KMS-11 (cell line): ENCODE measurements around the gene HORMAD2.
"Not testable (repeated sequence)": the region's sequence is repeated elsewhere in the genome, so short reads cannot be mapped to it uniquely, and the experiment has no call there.

Source experiments
- H2AFZ ChIP-seq: fragments of 200-600 bp; sonication (generic); 2 replicates; pipeline ENCODE4 v1.6.1; 2016; ENCODE audit warnings: antibody characterized with exemption, mixed run types, low read depth
- H3K27ac ChIP-seq: fragments of 200-600 bp; sonication (generic); 2 replicates; pipeline ENCODE4 v1.6.1; 2016; ENCODE audit warnings: mild to moderate bottlenecking, mixed run types
- H3K27me3 ChIP-seq: fragments of 200-600 bp; sonication (generic); 2 replicates; pipeline ENCODE4 v1.6.1; 2017; ENCODE audit warnings: mild to moderate bottlenecking, low read depth, mixed run types, moderate library complexity; ENCODE audit not compliant: insufficient read depth
- H3K36me3 ChIP-seq: fragments of 200-600 bp; sonication (generic); 2 replicates; pipeline ENCODE4 v1.6.1; 2017; ENCODE audit warnings: mild to moderate bottlenecking, mixed run types; ENCODE audit not compliant: insufficient read depth
- H3K4me1 ChIP-seq: fragments of 200-600 bp; sonication (generic); 2 replicates; pipeline ENCODE4 v1.6.1; 2016; ENCODE audit warnings: mild to moderate bottlenecking, low read depth, mixed run types; ENCODE audit not compliant: poor library complexity, severe bottlenecking
- H3K4me2 ChIP-seq: fragments of 200-600 bp; sonication (generic); 2 replicates; pipeline ENCODE4 v1.7.0; 2016; ENCODE audit warnings: mild to moderate bottlenecking, mixed run types
- H3K4me3 ChIP-seq: fragments of 200-600 bp; sonication (generic); IDR thresholded peaks from 2 replicates; pipeline ENCODE4 v1.6.1; 2017; ENCODE audit warnings: low read depth, low read length, mixed read lengths; ENCODE audit not compliant: insufficient read depth
- H3K79me2 ChIP-seq: fragments of 200-600 bp; sonication (generic); 2 replicates; pipeline ENCODE4 v1.6.1; 2016; ENCODE audit warnings: low read depth, mixed run types; ENCODE audit not compliant: insufficient read depth
- H3K9ac ChIP-seq: fragments of 200-600 bp; sonication (generic); 2 replicates; pipeline ENCODE4 v1.6.1; 2016; ENCODE audit warnings: mild to moderate bottlenecking, mixed run types
- H4K20me1 ChIP-seq: fragments of 200-600 bp; sonication (generic); 2 replicates; pipeline ENCODE4 v1.6.1; 2016; ENCODE audit warnings: mild to moderate bottlenecking, mixed run types; ENCODE audit not compliant: insufficient read depth
- TF ChIP-seq, protein P1 (sequence below): fragments of 200-600 bp; sonication (generic); conservative IDR thresholded peaks from 2 replicates; pipeline ENCODE4 v1.6.1; 2017; ENCODE audit warnings: low read depth, mild to moderate bottlenecking, antibody characterized with exemption, low read length, moderate library complexity, mixed read lengths

The HORMAD2 gene

DNA sequence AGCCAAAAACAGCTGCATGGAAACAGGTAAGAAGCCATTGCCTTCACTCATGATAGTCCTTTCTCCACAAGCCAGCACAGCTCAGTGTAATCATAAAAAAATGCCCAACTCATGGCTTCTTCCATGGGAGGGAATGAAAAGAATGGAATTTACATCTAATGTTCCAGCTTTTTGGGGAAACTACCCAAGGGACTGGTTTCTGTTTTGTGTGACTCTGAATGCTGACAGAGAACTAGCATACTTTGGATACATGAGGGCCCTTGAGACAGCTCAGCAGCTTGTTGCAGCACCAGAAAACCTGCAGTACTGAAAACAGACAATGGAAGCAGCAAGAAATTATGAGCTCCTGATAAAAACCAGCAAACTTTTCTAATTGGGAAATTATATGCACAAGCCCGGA lies 24.2 kb upstream of the HORMAD2 start:
- Histone ChIP-seq H3K36me3 (no peaks in the 10 kb centered on the region), H4K20me1 (no peaks in the 10 kb centered on the region), H3K4me1 (no peaks in the 10 kb centered on the region), H3K4me2 (no peak overlapping the region), H3K4me3 (no peak overlapping the region), H3K27ac (no peak overlapping the region), H2AFZ (no peak overlapping the region), H3K79me2 (no peaks in the 10 kb centered on the region), H3K27me3 (no peaks in the 10 kb centered on the region), H3K9ac (no peak overlapping the region)
- TF ChIP-seq, protein P1, sequence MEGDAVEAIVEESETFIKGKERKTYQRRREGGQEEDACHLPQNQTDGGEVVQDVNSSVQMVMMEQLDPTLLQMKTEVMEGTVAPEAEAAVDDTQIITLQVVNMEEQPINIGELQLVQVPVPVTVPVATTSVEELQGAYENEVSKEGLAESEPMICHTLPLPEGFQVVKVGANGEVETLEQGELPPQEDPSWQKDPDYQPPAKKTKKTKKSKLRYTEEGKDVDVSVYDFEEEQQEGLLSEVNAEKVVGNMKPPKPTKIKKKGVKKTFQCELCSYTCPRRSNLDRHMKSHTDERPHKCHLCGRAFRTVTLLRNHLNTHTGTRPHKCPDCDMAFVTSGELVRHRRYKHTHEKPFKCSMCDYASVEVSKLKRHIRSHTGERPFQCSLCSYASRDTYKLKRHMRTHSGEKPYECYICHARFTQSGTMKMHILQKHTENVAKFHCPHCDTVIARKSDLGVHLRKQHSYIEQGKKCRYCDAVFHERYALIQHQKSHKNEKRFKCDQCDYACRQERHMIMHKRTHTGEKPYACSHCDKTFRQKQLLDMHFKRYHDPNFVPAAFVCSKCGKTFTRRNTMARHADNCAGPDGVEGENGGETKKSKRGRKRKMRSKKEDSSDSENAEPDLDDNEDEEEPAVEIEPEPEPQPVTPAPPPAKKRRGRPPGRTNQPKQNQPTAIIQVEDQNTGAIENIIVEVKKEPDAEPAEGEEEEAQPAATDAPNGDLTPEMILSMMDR = no peak

DNA sequence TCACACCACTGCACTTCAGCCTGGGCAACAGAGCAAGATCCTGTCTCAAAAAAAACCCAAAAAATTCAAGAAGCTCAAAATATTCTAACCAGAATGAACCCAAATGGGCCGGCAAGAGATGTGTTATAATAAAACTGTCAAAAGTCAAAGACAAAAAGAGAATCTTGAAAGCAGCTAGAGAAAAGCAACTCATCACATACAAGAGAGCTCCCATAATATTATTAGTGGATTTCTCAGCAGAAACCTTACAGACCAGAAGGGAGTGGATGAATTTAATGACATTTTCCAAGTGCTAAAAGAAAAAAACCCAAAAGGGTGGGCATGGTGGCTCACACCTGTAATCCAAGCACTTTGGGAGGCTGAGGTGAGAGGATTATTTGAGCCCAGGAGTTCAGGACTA lies 22.9 kb upstream of the HORMAD2 start:
- H3K4me1 ChIP-seq = no peaks in the 10 kb centered on the region
- H3K4me2 ChIP-seq = no peak overlapping the region
- H3K4me3 ChIP-seq = no peak overlapping the region
- no peaks in the 10 kb centered on the region for H3K36me3 ChIP-seq
- no peaks in the 10 kb centered on the region for H3K79me2 ChIP-seq
- H3K27me3 ChIP-seq = no peaks in the 10 kb centered on the region
- no peak overlapping the region for H3K27ac ChIP-seq
- H3K9ac ChIP-seq = no peak overlapping the region
- no peak overlapping the region for H2AFZ ChIP-seq
- TF ChIP-seq, protein P1 = no peak
- H4K20me1 ChIP-seq = no peaks in the 10 kb centered on the region

DNA sequence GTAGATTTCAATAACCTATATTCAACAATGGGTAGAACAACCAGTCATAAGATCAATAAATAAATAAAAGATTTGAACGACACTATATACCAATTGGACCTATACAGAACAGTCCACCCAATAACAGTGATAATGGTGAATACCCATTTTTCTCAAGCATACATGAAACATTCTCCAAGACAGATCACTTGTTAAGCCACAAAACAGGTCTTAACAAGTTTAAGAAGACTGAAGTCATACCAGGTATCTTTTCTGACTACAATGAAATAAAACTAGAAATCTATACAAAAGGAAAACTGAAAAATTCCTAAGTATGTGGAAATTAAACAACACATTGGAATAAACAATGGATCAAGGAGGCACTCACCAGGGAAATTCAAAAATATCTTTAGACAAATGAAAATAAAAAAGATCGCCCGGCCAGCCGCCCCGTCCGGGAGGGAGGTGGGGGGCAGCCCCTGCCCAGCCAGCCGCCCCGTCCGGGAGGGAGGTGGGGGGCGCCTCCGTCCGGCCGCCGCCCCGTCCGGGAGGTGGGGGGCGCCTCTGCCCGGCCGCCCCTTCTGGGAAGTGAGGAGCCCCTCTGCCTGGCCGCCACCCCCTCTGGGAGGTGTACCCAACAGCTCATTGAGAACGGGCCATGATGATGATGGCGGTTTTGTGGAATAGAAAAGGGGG lies 20.8 kb upstream of the HORMAD2 start:
- not testable (repeated sequence) for H4K20me1 ChIP-seq, H3K4me3 ChIP-seq, H3K27me3 ChIP-seq

DNA sequence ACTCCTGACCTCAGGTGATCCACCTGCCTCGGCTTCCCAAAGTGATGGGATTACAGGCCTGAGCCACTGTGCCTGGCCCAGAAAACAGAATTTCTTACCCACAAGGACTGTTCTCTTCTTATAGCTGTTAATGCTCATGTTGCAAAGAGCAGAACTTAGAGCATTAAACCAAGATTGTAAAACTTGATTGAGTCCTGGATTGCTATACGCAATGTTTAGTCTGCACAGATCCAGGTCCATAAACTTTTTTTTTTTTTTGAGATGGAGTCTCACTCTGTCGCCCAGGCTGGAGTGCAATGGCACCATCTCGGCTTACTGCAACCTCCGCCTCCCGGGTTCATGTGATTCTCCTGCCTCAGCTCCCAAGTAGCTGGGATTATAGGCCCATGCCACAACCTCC lies 19.2 kb upstream of the HORMAD2 start:
- not testable (repeated sequence) for H3K27ac ChIP-seq, H3K4me3 ChIP-seq, H3K4me1 ChIP-seq, H3K79me2 ChIP-seq, H4K20me1 ChIP-seq, H2AFZ ChIP-seq, H3K9ac ChIP-seq, H3K4me2 ChIP-seq, H3K27me3 ChIP-seq, H3K36me3 ChIP-seq

More for the DNA sequence above, 20.8 kb upstream of the HORMAD2 start:
- not testable (repeated sequence) for H3K4me1 ChIP-seq, H3K9ac ChIP-seq, H3K36me3 ChIP-seq, H2AFZ ChIP-seq, H3K4me2 ChIP-seq, H3K27ac ChIP-seq, H3K79me2 ChIP-seq

DNA sequence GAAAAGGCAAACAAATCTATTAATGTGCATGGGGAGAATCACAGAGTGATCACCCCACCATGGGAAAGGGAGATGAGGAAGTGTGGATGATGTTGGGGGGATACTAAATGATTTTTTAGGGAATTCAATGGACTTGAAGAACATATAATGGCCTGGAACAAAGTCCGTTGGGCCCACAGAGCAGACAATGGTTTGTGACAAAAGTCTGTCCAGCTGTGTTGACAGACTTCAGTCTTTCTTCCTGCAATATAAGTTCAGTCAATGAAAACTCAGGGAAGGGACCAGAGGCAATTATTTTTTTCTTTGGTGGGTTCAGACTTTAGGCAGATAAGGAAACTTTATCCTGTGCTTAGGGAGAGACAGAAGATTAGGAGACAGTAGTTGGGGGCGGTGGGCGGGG lies 18.0 kb upstream of the HORMAD2 start:
- no peak overlapping the region for H2AFZ ChIP-seq
- no peak overlapping the region for H3K4me2 ChIP-seq
- H3K36me3 ChIP-seq = no peaks in the 10 kb centered on the region
- H3K9ac ChIP-seq = no peak overlapping the region
- H4K20me1 ChIP-seq = no peaks in the 10 kb centered on the region
- no peaks in the 10 kb centered on the region for H3K4me1 ChIP-seq
- TF ChIP-seq, protein P1 = no peak
- no peaks in the 10 kb centered on the region for H3K27me3 ChIP-seq
- no peak overlapping the region for H3K4me3 ChIP-seq
- H3K27ac ChIP-seq = no peak overlapping the region
- H3K79me2 ChIP-seq = no peaks in the 10 kb centered on the region
